IMR-90 (cell line): ENCODE results near the gene RGL1. TPM values are rescaled to one million over a fixed set of nuclear protein-coding genes. Genes with fewer than 3 reads are reported as not detected.

Source experiments
- ATAC-seq: fragments of 200-7000 bp; cut with Tn5 transposase; 2 replicates; pipeline ENCODE4 v1.9.1; 2020; ENCODE audit warnings: low read depth, mild to moderate bottlenecking, moderate library complexity
- BruUV-seq: library from RNA; stranded (reverse); fragments of 400-500 nt; replicated peaks from 2 replicates; lab custom pipeline; 2021; lab: Mats Ljungman, UMichigan
- CTCF ChIA-PET: fragments of 300-600 bp; formaldehyde crosslinking; extraction: SDS; loops from one replicate; lab custom pipeline; 2021; ENCODE audit warnings: antibody characterized with exemption; lab: Yijun Ruan, JAX
- POLR2A ChIA-PET: fragments of 300-600 bp; sonication (Branson Sonifier 250); formaldehyde crosslinking; loops from one replicate; lab custom pipeline; 2022; ENCODE audit warnings: antibody characterized with exemption; ENCODE audit not compliant: unreplicated experiment; lab: Charles Lee
- DNase-seq: peaks from one replicate; pipeline ENCODE4 v3.0.0; 2013
- H2AFZ ChIP-seq: replicated peaks from 2 replicates; pipeline ENCODE3; 2013; ENCODE audit warnings: low read length, mild to moderate bottlenecking; ENCODE audit not compliant: poor library complexity
- H2AK5ac ChIP-seq: 2 replicates; pipeline ENCODE4 v1.6.1; 2013; ENCODE audit warnings: low read depth, low read length, inconsistent platforms
- H2AK9ac ChIP-seq: replicated peaks from 2 replicates; pipeline ENCODE3; 2013; ENCODE audit warnings: mild to moderate bottlenecking, low read depth, low read length, moderate library complexity; ENCODE audit not compliant: poor library complexity
- H2BK120ac ChIP-seq: 2 replicates; pipeline ENCODE4 v1.6.1; 2013; ENCODE audit warnings: low read depth, low read length, inconsistent platforms
- H2BK15ac ChIP-seq: 3 replicates; pipeline ENCODE4 v1.6.1; 2013; ENCODE audit warnings: low read depth, low read length, inconsistent platforms
- H2BK20ac ChIP-seq: 2 replicates; pipeline ENCODE4 v1.6.1; 2013; ENCODE audit warnings: low read depth, mild to moderate bottlenecking, inconsistent platforms, low read length, moderate library complexity
- H2BK5ac ChIP-seq: 2 replicates; pipeline ENCODE4 v1.6.1; 2013; ENCODE audit warnings: mild to moderate bottlenecking, low read depth, low read length, inconsistent platforms; ENCODE audit not compliant: poor library complexity, severe bottlenecking
- H3K14ac ChIP-seq: replicated peaks from 2 replicates; pipeline ENCODE4 v1.6.1; 2013; ENCODE audit warnings: low read depth, low read length, inconsistent platforms
- H3K18ac ChIP-seq: 2 replicates; pipeline ENCODE4 v1.6.1; 2013; ENCODE audit warnings: low read depth, low read length, control low read depth
- H3K23ac ChIP-seq: 2 replicates; pipeline ENCODE4 v1.6.1; 2013; ENCODE audit warnings: low read depth, low read length, inconsistent platforms
- H3K27ac ChIP-seq: 2 replicates; pipeline ENCODE4 v1.5.1; 2013; ENCODE audit warnings: mild to moderate bottlenecking, control low read depth, low read length; ENCODE audit not compliant: insufficient read depth
- H3K27me3 ChIP-seq: 2 replicates; pipeline ENCODE4 v1.6.1; 2013; ENCODE audit warnings: low read length; ENCODE audit not compliant: control insufficient read depth, insufficient read depth
- H3K36me3 ChIP-seq: 2 replicates; pipeline ENCODE4 v1.6.1; 2013; ENCODE audit warnings: low read length, mixed read lengths; ENCODE audit not compliant: control insufficient read depth, insufficient read depth
- H3K4ac ChIP-seq: 2 replicates; pipeline ENCODE4 v1.6.1; 2013; ENCODE audit warnings: low read depth, low read length, inconsistent platforms
- H3K4me1 ChIP-seq: 2 replicates; pipeline ENCODE4 v1.6.1; 2013; ENCODE audit warnings: low read length, mixed read lengths; ENCODE audit not compliant: control insufficient read depth, insufficient read depth
- H3K4me2 ChIP-seq: 2 replicates; pipeline ENCODE4 v1.6.1; 2013; ENCODE audit warnings: low read depth, mild to moderate bottlenecking, control low read depth, low read length, moderate library complexity
- H3K4me3 ChIP-seq: 2 replicates; pipeline ENCODE4 v1.5.1; 2013; ENCODE audit warnings: low read depth, mild to moderate bottlenecking, control low read depth, low read length, moderate library complexity; ENCODE audit not compliant: insufficient read depth
- H3K56ac ChIP-seq: 2 replicates; pipeline ENCODE4 v1.6.1; 2013; ENCODE audit warnings: low read length, inconsistent platforms; ENCODE audit not compliant: insufficient read depth; ENCODE audit errors: extremely low read depth
- H3K79me1 ChIP-seq, 2 experiments: 2 replicates each; pipeline ENCODE4 v1.6.1; 2013; ENCODE audit warnings: low read length in 2 of 2, inconsistent platforms in 1 of 2, low read depth in 1 of 2
- H3K9ac ChIP-seq: 2 replicates; pipeline ENCODE4 v1.6.1; 2013; ENCODE audit warnings: low read depth, low read length, control low read depth
- H3K9me1 ChIP-seq: 2 replicates; pipeline ENCODE4 v1.6.1; 2013; ENCODE audit warnings: low read length, inconsistent platforms; ENCODE audit not compliant: insufficient read depth
- H3K9me3 ChIP-seq: 2 replicates; pipeline ENCODE4 v1.6.1; 2013; ENCODE audit warnings: low read length; ENCODE audit not compliant: control insufficient read depth, insufficient read depth
- H4K20me1 ChIP-seq: 2 replicates; pipeline ENCODE4 v1.6.1; 2013; ENCODE audit warnings: low read length, inconsistent platforms; ENCODE audit not compliant: insufficient read depth
- H4K5ac ChIP-seq: 2 replicates; pipeline ENCODE4 v1.6.1; 2013; ENCODE audit warnings: mild to moderate bottlenecking, low read depth, low read length, control low read depth
- H4K8ac ChIP-seq, 2 experiments: 2 replicates each; pipeline ENCODE4 v1.6.1; 2013; ENCODE audit warnings: low read depth in 2 of 2, low read length in 2 of 2, control low read depth in 1 of 2, inconsistent platforms in 1 of 2
- H4K91ac ChIP-seq: 2 replicates; pipeline ENCODE4 v1.6.1; 2013; ENCODE audit warnings: low read depth, low read length, inconsistent platforms; ENCODE audit not compliant: insufficient read depth
- BHLHE40 ChIP-seq: fragments of 150-350 bp; IDR thresholded peaks from 2 replicates; pipeline ENCODE4 v1.6.1; 2016; ENCODE audit warnings: mild to moderate bottlenecking, low read depth, low read length
- CEBPB ChIP-seq: IDR thresholded peaks from 2 replicates; pipeline ENCODE4 v1.6.1; 2012; ENCODE audit warnings: low read depth, low read length, improper control_type of control experiment
- FOS ChIP-seq: fragments of 150-350 bp; IDR thresholded peaks from 2 replicates; pipeline ENCODE4 v1.6.1; 2016; ENCODE audit warnings: low read depth, low read length
- MAFK ChIP-seq: IDR thresholded peaks from 2 replicates; pipeline ENCODE4 v1.6.1; 2012; ENCODE audit warnings: low read depth, low read length, improper control_type of control experiment
- MAZ ChIP-seq: IDR thresholded peaks from 2 replicates; pipeline ENCODE4 v1.6.1; 2012; ENCODE audit warnings: low read depth, mild to moderate bottlenecking, low read length, improper control_type of control experiment, moderate library complexity, borderline replicate concordance
- POLR2A ChIP-seq: IDR thresholded peaks from 2 replicates; pipeline ENCODE4 v1.6.1; 2012; ENCODE audit warnings: mild to moderate bottlenecking, low read depth, low read length
- RAD21 ChIP-seq: IDR thresholded peaks from 2 replicates; pipeline ENCODE4 v1.6.1; 2012; ENCODE audit warnings: low read length, improper control_type of control experiment
- RFX5 ChIP-seq: IDR thresholded peaks from 2 replicates; pipeline ENCODE4 v1.8.0; 2012; ENCODE audit warnings: low read depth, mild to moderate bottlenecking, low read length, moderate library complexity
- SMC3 ChIP-seq: fragments of 150-350 bp; IDR thresholded peaks from 2 replicates; pipeline ENCODE4 v1.6.1; 2016; ENCODE audit warnings: low read depth, mild to moderate bottlenecking, antibody characterized with exemption, low read length, moderate library complexity
- USF2 ChIP-seq: fragments of 150-350 bp; IDR thresholded peaks from 2 replicates; pipeline ENCODE4 v1.6.1; 2017; ENCODE audit warnings: mild to moderate bottlenecking, antibody characterized with exemption, low read length, low read depth
- WGBS, 2 experiments: methylation state at CpG; one replicate each; pipeline versions ENCODE4 v1.1.5 to v1.1.7; 2013; ENCODE audit warnings: missing lambda C conversion rate in 2 of 2; ENCODE audit not compliant: insufficient read length in 1 of 2; ENCODE audit errors: extremely low coverage in 2 of 2; 5-methylcytosine and 5-hydroxymethylcytosine counted together
- dilution Hi-C: fragments of 300-500 bp; cut with HindIII; formaldehyde crosslinking; loops from one replicate; pipeline ENCODE4 v1.14.3; 2018; ENCODE audit warnings: low sequenced_read_pairs; ENCODE audit not compliant: unreplicated experiment
- in situ Hi-C: fragments of 300-500 bp; cut with MboI; formaldehyde crosslinking; loops from 3 replicates; pipeline ENCODE4 v1.14.3; 2019; ENCODE audit warnings: low sequenced_read_pairs, inconsistent platforms, mixed read lengths
- intact Hi-C: fragments of 100-400 bp; cut with micrococcal nuclease; formaldehyde crosslinking; loops from 2 replicates; pipeline ENCODE4 v1.10.0; 2022
- polyA plus RNA-seq, 3 experiments: library from polyadenylated mRNA; depleted of rRNA; stranded (reverse); fragments of >200 nt; gene quantifications; 2 replicates each; pipeline ENCODE4 v1.2.3, GENCODE V29; 2012; ENCODE audit warnings: low replicate concordance in 1 of 3
- total RNA-seq: library from RNA; depleted of rRNA; stranded (reverse); fragments of >200 nt; gene quantifications from 2 replicates; pipeline ENCODE4 v1.2.3, GENCODE V29; 2012

RGL1 gene
- total and polyA plus RNA-seq, 2 of the 4 experiments (the other 2 are of a cell fraction), result 4.7 to 7.5 TPM

- H3K9me3 ChIP-seq, result peaks cover under 1% of the 10 kb centered on the region; the same call in 1 of the 2 replicates
- H3K79me1 ChIP-seq, result no peaks in the 10 kb centered on the region
- ChIA-PET POLR2A (no interaction called here), CTCF (interaction anchor here (1.2 to 1.3 kb wide), 2 partner anchors 14 to 112 kb away, joined by 3 to 4 read pairs; no protein-coding TSS in a partner anchor)
- TF ChIP-seq CEBPB (no peak), MAZ (no peak), RAD21 (no peak), RFX5 (no peak), POLR2A (no peak), FOS (no peak), SMC3 (no peak), USF2 (no peak), MAFK (no peak), BHLHE40 (no peak)
- H3K56ac ChIP-seq, result no peak overlapping the region
- H3K27ac ChIP-seq, result no peak overlapping the region
- H3K9me1 ChIP-seq, result no peaks in the 10 kb centered on the region
- no peaks in the 10 kb centered on the region for H3K27me3 ChIP-seq
- H4K8ac ChIP-seq, result no peak overlapping the region
- no peaks in the 10 kb centered on the region for H3K36me3 ChIP-seq
- no peak overlapping the region for H3K18ac ChIP-seq
- ATAC-seq, result no peak
- no peaks in the 10 kb centered on the region for H4K20me1 ChIP-seq
- H2BK15ac ChIP-seq, result no peak overlapping the region
- no peak overlapping the region for H3K9ac ChIP-seq
- intact Hi-C loops (no loop called here), in situ Hi-C loops (no loop called here), dilution Hi-C loops (no loop called here)
- H2BK5ac ChIP-seq, result no peak overlapping the region
- no peak overlapping the region for H3K4me3 ChIP-seq
- H3K23ac ChIP-seq, result no peak overlapping the region
- H2AK5ac ChIP-seq, result no peak overlapping the region
- H4K5ac ChIP-seq, result no peak overlapping the region
- no peak overlapping the region; the same call in 1 of the 2 replicates for H3K14ac ChIP-seq
- 92% methylated on average over 2 of the region's 3 CpGs; no CpG with 5 or more reads in 1 of the 2 experiments for WGBS, 2 experiments
- no peak overlapping the region for H2BK20ac ChIP-seq
- H3K4me2 ChIP-seq, result no peak overlapping the region
- no peak for DNase-seq
- no peak overlapping the region for H4K91ac ChIP-seq
- peaks cover 2% of the 10 kb centered on the region; the same call in 1 of the 2 replicates for H3K4me1 ChIP-seq
- BruUV-seq, result no TSS peak
- H2AK9ac ChIP-seq, result no peak overlapping the region
- H3K4ac ChIP-seq, result no peak overlapping the region
- no peak overlapping the region for H2AFZ ChIP-seq
- no peak overlapping the region for H2BK120ac ChIP-seq
Measured at GRCh38 chr1:183758913-183759312, 46.0 kb upstream of the RGL1 start.
